SKM-1 (cell line): Measurements from ENCODE around the gene KLHDC3.

Experiments used
- DNase-seq: peaks from one replicate; lab custom pipeline; 2025; ENCODE audit not compliant: unreplicated experiment; lab: John Stamatoyannopoulos, UW

The KLHDC3 gene

DNA sequence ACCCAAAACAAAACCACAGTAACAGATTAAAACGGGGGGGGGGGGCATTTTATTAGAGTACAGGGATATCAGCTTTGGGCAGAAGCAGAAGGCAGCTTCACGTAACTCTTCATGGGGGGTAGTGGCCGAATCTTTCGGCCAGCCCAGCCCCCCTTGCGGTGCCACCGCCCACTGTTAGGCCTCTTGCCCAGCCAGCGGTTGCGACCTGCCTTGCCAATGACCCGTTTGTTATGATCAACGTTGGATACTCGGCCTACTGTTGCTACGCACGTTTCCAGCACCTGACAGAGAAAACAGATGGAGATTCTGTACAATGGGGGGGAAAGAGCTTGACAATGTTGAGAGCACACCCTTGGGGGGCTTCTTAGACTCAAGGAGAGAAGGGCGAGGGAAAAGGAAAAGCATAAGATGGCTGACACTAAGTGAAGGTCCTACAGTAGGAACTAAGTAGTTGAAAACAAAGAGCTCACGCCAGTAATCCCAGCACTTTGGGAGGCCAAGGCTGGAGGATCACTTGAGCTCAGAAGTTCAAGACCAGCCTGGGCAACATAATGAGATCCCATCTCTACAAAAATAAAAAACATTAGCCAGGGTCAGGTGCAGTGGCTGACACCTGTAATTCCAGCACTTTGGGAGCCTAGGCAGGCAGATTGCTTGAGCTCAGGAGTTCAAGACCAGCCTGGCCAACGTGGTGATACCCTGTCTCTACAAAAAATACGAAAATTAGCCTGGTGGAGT, 40.3 kb downstream of the KLHDC3 start:
- no peak for DNase-seq

DNA sequence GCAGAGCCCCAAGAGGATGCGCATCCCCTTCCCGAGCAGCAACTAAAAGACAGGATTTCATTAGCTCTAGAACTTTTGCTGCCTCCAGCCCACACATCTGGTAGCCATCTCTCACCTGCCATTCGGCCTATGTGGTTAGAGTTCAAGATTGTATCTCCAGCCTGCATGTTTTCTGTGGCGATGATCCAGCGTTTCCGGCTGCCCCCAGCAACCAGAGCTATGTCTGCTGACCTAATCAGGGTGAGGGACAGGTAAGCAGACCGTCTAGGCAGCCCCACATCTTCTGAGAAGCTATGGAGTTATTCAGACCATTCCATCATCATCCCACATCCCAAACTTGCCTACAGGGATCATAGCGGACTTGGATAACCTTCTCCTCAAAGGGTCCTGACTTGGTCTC, 41.9 kb downstream of the KLHDC3 start:
- DNase-seq: no peak

DNA sequence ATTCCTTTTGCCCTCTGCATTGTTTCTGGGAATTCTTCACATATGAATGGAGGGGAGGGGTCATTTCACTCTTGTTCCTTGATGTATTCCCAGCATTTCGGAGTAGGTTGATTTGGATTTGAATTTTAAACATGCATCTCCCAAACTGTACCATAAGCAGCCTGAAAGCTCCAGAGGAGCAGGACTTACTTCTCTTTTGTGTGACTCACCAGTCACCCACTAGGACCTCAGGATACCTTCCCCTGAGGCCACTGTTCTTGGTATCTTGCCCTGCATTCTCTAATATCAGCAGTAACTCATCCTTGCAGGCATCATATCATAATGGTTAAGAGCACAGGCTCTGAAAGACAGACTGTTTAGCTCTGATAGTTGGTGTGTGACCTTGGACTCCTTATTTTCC, 44.5 kb downstream of the KLHDC3 start:
- no peak for DNase-seq

DNA sequence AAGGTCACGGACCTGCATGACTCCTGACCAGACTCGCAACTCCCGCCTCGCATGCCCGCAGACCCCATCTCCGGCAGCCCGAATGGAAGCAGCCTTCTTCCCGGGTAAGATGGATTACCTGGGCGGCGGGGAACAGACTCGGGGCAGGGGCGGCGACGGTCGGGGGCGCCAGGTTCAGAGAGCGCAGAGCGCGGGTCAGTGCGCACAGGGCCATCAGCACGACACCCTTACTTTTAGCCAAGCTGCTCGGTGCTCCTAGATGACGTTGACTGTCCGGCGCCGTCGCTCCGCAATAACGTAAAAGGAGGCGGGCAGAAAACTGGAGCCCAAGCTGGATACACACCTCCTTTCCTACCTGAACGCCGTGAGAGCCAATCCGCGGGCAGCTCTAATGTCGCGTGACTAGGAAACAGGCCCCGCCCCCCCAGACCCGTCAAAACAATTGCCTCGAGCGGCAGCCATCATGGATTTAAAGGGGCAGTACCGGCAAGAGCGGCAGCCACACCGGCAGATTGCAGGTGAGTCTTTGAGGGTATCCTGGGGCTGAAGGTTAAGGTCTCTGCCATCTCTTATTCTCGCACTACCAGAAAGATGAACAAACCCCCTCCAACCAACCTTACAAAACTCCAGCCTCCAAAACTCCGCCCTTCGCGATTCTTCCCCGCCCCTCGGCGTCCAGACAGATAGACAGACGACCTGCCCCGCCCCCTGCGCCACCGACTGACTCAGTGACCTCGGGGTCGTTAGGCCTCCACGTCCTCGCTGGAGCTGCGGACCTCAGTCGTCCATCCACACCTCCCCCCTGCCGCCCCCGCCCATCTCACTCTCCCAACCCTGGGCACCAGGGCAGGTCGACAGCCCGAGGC, 45.4 kb downstream of the KLHDC3 start, which contains the start of the genes KLC4 and MRPL2:
TSS of gene KLC4 (plus strand) at position 464 of the 866 bp plus-strand sequence. CDS start 1,705 bp downstream, outside the sequence.
TSS of gene MRPL2 (minus strand) at position 267 of the 866 bp plus-strand sequence. CDS start at position 214, 53 bp downstream.
- DNase-seq: peak; percentile 99

DNA sequence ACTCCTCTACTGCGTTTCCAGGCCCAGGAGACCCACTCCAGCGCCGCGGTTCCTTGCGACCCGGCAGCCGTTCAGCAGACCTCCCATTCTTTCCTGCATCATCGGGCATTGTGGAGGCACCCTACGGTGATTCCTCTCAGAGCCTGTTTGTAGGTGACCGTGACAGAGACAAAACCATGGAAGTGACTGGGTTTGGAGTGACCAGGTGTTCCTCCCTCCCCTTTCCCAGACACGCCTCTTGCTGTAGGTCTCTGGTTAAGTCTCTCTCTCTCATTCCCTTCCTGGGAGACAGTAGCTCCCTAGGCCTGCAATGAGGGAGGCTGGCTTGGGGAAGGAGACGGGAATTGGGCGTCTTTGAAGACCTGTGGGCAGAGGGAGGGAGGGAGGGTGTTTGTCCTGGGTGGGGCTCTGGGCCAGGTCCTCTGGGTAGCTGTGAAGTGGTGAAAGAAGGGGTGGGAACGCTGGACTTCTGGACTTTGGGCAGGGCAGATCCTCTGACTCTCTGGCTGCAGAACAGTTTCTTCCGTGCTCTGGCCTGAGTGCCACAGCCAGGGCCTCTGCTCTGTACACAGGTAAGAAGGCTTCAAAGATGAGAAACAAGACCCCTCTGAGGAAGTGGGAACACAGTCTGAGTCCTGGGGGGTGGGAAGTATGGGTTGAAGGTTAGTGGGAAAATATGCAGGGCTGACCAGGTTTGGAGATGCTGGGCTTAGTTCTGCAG, 46.1 kb downstream of the KLHDC3 start:
- DNase-seq: no peak

DNA sequence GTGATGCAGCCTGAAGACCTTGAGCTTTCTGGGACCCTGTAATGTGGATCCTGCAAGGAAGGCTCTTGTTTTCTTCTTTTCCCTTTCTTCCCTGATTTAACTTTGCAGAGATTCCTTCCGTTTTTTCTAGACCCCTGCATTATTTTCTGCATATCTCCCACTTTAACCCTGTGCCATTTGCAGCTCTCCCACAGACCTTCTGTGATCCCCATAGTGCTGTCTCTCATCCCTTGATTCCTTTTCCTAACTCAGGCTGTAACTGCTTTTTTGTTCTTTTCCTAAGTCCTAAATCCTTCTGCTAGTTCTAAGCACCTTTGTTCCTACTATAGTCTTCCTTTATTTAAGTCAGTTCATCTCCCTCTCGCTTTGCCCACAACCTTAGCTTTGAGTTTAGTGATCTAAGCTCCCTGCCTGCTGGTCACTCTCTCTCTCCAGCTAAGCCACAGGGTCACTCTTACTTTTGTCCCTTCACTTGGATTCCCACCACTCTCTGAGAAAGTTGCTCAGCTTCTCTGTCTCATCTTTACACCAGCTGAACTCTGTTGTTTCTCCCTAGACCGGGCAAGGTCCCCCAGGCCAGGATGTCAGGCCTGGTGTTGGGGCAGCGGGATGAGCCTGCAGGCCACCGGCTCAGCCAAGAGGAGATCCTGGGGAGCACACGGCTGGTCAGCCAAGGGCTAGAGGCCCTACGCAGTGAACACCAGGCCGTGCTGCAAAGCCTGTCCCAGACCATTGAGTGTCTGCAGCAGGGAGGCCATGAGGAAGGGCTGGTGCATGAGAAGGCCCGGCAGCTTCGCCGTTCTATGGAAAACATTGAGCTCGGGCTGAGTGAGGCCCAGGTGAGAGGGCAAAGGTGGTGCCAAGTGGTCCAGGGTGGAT, 46.9 kb downstream of the KLHDC3 start:
- no peak for DNase-seq

DNA sequence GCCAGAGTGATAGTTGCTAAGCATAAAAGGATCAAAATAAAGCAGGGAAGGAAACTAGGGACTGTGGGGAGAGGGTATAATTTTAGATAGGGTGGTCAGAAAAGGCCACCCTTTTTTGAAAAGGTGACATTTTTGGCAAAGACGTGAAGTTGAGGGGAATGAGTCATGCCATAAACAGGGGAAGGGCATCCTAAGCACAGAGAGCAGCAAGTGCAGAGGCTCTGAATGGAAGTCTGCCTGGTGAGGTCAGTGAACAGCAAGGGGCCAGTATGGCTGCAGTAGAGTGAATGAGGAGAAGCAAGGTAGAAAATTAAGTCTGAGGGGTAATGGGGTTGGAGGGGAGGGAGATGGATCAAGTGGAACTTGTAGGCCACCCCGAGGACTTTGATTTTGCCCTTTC, 47.8 kb downstream of the KLHDC3 start:
- DNase-seq: no peak

DNA sequence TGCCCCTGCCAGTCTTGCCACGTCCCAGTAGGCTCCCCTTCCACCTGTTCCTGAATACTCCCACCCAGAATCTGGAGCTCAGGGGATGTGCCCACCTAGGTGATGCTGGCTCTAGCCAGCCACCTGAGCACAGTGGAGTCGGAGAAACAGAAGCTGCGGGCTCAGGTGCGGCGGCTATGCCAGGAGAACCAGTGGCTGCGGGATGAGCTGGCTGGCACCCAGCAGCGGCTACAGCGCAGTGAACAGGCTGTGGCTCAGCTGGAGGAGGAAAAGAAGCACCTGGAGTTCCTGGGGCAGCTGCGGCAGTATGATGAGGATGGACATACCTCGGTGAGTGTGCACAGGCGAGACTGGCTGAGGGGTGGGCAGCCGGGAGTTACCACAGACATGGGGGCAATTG, 48.8 kb downstream of the KLHDC3 start:
- DNase-seq: no peak

DNA sequence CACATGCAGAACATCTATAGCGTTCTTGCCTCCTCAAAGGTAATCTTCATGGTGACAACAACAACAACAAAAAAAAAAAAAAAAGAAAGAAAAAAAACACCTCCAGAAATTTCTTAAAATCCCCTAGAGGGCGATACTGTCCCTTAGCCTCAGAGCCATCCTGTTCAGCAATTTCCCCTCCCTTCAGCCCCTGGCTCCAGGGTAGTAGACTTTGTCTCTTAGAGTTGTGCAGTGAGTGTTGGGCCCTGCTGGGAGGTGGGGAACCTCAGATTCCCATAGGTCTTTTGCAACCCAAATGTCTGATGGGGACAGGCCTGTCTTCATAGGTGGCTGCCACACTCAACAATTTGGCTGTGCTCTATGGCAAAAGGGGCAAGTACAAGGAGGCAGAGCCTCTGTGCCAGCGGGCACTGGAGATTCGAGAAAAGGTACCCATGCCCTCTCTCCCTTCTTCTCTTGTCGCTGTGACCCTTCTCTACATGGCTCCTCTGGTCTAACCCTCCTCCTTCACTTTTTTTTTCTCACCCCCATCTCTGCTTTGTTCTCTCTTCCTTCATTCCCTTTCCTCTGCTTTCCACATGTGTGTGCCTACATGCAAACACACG, 56.1 kb downstream of the KLHDC3 start:
- DNase-seq: peak; percentile 38
